Raji (cell line): Measurements from ENCODE around the gene SLC6A4.

Experiments used
- POLR2A ChIP-seq: IDR thresholded peaks from 2 replicates; pipeline ENCODE4 v1.6.1; 2011; ENCODE audit warnings: low read depth, low read length, control low read depth; ENCODE audit not compliant: insufficient read depth

The SLC6A4 gene

DNA sequence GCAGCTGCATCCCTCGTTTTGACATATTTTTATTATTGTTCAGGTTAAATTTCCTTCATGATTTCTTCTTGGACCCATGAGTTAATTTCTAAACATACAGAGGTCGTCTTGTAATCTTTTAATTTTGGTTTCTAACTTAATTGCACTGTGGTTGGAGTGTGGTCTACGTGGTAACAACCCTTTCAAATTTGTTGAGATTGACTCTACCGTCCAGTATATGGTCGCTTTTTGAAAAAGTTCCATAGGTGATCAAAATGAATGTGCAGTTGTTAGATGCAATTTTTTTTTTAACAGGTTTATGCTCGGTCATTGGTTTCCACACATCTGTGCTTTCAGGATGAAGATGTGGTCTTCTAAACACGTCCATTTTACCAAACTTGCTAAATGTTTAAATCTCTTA, 11.0 kb upstream of the SLC6A4 start:
- no peak for TF ChIP-seq POLR2A

DNA sequence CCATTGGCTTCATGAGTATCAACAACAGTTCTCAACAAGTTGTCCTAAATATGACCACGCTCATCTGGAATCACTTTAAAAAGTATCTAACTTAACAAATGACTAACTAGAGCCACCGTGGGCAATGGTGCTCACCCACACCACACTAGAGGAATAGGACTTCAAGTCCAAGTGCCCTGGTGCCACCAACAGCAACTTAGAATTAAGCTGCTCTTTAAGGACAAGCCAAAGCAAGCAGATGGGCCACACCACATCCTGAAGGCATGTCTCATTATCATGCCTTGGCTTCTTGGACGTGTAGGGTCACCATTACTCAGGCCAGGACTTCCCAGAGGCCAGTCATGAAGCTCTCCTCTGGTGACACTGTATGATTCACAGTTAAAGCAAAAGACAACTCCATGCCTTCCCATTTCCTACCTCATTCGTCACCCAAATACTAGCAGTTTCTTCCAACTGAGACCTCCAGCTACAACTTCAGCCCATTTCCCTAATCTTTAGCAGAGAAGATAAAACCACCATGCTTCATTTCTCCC, 9.4 kb upstream of the SLC6A4 start:
- no peak for TF ChIP-seq POLR2A

DNA sequence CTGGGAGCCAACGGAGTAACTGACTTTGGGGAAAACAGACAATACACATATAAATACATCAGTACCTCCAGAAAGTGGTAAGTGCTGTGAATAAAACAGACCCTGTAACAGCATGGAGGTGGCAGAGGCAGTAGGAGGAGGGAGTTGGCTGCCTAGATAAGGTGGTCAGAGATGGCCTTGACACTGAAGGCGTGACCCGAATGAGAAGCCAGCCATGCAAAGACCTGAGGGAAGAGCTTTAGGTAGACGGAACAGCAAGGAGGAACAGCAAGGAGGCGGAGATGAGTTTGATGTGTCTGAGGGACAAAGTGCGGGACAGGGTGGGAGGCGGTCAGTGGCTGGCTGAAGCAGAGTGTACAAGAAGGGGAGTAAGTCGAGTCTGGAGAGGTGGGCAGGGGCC, 8.1 kb upstream of the SLC6A4 start:
- TF ChIP-seq POLR2A, result no peak

DNA sequence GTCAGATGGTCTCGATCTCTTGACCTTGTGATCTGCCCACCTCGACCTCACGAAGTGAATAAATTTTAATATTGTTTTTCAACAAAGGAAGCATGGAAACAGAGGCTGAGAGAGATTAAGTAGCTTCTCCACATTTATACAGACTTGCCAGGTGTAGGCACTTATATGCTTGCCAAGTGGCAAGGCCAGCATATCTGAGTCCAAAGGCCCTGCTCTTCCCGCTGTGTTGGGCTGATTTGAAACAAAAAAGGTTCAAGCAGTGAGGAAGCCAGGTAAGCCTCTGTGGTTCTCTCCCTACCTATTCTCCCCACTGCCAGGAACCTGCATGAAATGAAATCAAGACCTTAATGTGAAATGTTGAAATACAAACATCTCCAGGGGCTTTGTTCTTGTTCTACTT, 7.5 kb upstream of the SLC6A4 start:
- no peak for TF ChIP-seq POLR2A

DNA sequence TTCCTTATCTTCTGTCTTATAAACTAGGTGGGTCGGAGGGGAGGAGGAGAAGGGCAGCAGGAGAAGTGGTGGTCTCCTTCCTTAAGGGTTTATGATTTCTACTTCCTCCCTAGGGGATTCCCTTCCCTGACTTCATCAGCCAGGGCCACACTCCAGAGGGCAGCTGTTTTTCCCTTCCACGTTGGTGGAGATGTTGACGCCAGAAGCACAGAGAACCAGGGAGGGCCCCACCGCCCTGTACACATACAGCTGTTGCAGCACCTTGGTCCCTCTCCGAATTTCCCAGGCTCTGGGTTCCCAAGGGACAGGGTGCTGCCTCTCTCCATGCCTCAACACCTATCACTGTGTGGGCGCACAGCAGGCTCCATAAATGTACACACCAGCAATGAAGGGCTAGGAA, 5.6 kb upstream of the SLC6A4 start:
- no peak for TF ChIP-seq POLR2A

DNA sequence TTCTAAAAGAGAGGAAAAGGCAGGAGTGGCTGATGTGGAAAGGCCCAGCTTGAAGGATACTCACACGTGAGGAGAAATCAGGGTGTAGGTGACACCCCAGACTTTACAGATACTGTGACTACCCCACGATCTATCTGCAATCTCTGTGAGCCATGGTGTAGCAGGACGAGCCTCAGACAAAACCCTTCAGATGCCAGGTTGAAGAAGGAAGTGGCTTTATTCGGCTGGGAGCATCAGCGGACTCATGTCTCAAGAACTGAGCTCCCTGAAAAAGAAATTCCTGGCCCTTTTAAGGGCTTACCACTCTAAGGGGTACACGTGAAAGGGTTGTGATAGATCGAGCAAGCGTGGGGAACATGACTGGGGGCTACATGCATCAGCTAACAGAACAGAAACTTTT, 4.7 kb upstream of the SLC6A4 start:
- TF ChIP-seq POLR2A, result no peak

DNA sequence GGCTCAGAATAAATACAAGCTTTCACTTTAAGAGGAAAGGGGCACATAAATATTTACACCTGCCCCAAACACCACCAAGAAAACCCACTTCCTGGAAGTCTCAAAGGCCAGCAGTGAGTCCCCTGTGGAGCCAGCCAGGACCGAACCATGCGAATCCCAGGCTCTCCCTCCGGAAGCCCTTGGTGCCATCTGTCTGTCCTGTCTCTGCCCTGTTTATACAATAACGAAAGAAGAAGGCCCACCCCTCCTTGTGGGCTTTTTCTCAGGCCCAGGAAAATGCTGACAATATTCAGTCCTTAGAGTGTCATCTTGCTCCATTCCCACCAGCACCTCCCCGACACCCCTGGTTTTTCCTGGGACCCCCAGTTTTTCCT, 3.6 kb upstream of the SLC6A4 start:
- no peak for TF ChIP-seq POLR2A

DNA sequence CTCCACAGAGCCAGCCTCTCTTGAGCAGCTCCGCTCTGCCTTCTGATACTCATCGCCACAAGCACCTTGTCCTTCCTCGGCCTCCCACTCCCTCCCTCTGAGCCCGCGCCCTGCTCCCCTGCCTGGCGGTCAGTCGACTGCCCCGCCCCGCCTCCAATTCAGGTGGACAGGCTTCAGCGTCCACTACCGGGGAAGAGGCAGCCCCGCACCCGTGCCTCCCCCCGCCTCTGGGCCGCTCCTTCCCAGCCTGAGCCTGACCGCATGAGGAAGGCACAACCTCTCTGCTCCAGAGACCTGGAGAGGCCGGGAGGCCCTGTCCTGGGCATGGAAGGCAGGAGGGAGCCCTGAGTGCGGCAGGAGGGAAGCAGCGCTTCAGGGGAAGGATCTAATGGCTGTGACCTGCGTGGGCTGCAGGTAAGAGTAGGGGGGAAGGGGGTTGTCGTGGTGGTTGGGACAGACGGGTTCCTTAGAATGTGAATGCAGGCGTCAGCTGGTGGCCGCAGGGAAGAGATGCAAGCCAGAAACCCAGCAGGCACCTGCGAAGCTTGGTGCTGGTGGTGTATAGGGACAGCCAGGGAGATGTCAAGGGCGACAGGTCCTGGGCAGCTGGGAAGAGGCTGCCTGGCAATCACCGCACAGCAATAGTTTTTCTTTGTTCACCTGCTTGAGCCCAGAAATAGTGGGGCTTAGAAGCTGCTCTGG, 3.0 kb upstream of the SLC6A4 start:
- TF ChIP-seq POLR2A, result no peak

DNA sequence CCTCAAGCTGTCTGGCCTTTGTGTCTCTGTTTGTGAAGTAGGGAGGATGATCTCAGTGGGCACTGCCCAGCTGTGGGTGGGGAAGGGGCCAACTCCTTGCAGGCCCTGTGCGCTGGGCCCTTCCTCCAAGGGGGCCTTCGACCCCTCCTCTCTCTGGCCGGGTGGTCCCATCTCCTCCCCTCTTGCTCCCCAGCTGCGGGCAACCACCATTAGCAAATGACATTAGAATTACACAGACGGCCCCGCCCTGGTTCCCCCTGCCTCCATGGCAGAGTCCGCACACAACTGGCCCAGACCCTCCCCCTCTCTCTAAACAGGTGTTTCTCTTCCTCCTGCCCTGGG, 2.5 kb upstream of the SLC6A4 start:
- TF ChIP-seq POLR2A, result no peak

DNA sequence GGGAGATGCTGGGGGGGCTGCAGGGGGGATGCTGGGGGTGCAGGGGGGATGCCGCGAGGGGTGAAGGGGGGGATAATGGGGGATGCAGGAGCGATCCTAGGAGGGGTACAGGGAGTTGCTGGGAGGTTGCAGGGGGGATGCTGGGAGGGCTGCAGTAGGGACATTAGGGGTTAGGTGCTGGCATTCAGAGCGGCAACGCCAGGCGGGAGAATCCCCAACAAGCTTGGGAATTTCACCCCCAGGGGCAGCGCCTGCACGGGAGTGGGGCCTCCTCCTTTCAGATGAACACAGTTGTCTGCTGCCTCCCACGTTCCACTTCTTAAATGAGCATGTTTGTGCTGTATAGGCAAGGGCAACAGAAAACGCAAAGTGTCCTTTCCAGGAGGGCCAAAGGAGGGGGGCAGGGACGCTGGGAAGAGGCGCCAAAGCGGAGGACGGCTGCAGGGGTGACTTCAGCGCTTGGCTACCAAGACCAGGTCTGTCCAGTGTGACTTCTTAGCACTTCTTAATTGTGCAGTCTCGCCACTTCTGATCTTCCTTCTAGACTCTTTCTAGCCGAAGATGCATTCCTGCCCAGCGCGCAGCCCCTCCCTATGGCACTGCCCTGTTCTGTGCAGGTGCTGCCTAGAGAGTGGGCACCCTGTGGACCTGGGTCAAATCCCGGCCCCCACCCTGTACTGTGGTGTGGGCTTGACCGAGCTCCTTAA, 2.0 kb upstream of the SLC6A4 start:
- no peak for TF ChIP-seq POLR2A

DNA sequence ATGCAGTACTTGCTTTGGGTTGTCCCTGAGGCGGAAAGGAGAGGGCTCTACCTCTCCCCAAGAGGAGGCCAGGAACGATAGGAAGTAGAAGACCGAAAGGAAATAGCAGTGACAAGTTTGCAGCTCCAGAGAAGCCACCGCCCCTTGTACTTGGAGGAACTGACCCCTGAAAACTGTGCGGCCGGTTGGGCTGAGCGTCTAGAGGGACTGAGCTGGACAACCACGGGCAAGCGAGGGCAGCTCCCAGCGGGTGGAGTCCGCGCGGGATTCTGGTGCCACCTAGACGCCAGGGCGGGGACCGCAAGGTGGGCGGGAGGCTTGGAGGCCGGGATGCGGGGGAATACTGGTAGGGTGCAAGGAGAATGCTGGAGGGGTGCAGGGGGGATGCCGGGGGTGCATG, 1.3 kb upstream of the SLC6A4 start:
- no peak for TF ChIP-seq POLR2A

DNA sequence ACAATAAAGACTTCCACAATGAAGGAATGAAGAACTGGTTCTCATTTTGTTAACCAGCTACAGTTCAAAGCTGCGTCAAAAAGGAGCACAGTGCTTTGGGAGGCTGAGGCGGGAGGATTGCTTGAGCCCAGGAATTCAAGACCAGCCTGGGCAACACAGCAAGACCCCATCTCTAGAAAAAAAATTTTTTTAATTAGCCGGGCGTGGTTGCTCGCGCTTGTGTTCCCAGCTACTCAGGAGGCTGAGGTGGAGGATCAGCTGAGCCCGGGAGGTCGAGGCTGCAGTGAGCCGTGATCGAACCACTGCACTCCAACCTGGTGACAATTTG, 764 bp upstream of the SLC6A4 start:
- TF ChIP-seq POLR2A, result no peak

DNA sequence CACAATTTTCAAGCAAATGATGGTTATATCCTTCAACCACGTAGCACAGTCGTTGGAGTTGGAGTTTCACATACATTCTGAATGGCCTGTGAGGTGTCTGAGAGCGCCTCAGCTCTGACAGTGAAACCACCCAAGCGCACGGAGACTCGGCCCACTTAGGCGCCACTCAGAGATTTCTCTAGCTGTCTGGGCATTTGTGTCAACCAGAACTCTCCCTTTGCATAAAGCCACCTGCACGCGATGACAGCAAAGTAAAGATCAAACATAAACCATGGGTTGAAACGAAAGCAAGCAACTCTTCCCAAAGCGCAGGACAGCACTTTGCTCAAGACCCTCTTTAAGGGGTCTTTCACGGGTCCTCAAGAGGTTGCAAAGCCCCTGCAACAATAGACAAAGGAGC, 533 bp downstream of the SLC6A4 start:
- no peak for TF ChIP-seq POLR2A

DNA sequence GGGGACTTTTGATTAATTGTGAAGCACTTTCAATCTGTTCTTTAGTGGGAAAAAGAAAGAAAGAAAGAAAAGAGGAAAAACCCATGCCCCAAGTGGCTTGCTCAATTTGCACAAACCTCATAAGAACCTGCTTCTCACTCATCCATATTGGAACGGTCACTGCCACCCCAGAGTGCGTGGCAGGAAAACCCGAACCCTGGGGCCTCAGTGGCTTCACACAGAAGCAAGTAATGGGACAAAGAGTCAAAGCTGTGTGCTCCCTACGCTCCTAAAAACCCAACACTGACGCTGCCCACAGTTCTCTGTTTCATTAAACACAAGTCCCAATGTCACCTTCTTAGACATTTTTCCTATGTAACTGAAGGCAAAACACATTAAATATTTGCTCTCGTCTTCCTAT, 1.2 kb downstream of the SLC6A4 start:
- TF ChIP-seq POLR2A, result no peak

DNA sequence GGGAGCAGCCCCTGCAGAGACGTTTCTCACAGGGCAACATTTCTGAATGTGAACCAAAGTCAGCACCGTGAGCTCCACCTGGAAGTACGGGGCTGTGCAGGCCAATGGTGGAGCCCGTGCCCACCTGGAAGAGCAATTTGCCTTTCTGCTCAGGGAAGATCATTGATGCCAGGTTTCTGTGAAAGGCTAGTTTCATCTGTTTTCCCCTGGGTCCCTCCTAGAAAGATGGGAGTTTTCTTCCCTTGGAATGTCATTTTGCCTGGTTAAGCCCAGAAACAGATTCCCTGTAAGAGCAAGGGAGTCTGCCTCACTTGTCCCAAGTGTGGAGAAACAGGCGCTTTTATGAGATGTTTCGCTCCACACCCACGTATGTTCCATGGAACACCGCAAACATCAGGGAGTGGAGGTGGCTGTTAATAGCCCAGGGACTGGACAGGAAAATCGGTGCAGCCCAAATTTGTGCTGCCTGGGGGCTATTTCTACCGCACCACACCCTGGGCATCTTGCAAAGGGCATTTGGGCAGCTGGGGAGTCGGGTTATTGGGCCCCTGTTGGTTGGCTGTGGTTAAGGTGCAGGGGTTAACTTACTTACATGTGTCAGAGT, 2.6 kb downstream of the SLC6A4 start:
- TF ChIP-seq POLR2A, result no peak

DNA sequence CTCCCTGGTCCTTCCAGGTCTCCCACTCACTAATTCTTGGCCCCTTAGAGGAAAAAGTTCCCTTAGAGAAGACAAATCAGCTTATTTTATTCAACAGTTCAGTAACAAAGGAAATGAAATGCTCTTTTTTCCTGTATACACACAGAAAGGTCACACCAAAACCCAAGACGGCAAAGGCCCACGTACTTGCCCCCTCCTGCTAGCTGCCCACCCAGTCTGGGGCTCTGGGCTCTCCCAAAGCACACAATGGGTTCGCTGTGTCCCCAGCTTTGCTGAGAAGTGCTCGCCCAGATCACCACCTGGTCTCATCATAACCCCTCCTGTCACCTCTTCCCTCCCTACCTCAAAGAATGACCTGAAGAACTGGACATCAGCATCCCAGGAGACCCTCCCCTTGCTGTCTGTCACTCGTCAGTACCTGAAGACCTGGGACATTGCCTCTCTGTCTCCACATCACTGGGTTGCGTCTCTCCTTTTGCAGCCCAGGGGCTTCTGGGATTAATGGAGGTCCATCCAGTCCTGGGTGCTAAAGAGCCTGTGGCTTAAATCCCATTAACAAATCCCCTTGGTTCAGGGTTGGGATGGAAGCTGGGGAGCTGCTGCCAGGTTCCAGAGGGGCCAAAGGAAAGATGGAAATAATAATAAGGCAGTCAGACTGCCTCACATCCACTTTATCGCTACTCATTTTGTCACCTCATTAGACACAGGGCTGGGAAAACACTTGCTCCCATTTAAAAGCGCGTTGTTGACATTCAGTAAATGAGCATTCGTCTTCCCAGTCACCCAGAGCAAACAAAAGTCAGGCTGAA, 3.3 kb downstream of the SLC6A4 start:
- no peak for TF ChIP-seq POLR2A

DNA sequence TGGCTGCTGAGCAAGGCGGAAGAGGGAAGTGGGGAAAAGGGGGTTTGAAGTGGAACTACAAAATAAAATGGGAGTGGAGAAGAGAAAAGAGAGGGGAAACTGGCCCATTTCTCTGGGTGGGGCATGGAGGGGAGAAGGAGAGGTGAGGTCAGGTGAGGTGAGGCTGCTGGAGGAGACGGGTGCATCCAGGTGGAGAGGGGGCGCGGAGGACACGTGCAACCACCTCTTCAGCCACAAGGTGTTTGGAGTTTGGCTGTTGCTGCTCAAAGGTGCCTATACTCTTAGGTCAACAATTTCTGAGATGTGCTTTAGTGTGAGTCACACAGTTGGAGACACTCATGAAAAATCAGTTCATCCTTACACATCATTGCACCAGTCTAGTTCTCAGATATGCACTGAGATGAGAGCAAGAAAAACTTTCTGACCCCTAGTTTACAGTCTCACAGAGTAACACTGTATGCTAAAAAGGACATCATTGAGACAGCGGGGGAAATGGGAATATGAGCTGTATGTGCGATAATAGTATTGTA, 4.8 kb downstream of the SLC6A4 start:
- TF ChIP-seq POLR2A, result no peak
